BE2C (cell line): Measurements from ENCODE around the gene ANKRD60.

Experiments used
- DNase-seq: peaks from one replicate; pipeline ENCODE4 v3.0.0-alpha.2; 2020
- H3K27me3 ChIP-seq: fragments of 250-450 bp; sonication (Bioruptor Pico); 2 replicates; pipeline ENCODE4 v1.5.1; 2020; ENCODE audit warnings: mild to moderate bottlenecking
- H3K36me3 ChIP-seq: fragments of 250-450 bp; sonication (Bioruptor Pico); 2 replicates; pipeline ENCODE4 v1.5.1; 2020; ENCODE audit warnings: mild to moderate bottlenecking
- H3K4me1 ChIP-seq: fragments of 250-450 bp; sonication (Bioruptor Pico); 2 replicates; pipeline ENCODE4 v1.5.1; 2020
- H3K4me3 ChIP-seq: 2 replicates; pipeline ENCODE4 v1.5.1; 2011; ENCODE audit warnings: low read depth, low read length
- H3K9me3 ChIP-seq: fragments of 250-450 bp; sonication (Bioruptor Pico); 2 replicates; pipeline ENCODE4 v1.5.1; 2020
- TF ChIP-seq, protein P1 (sequence below): IDR thresholded peaks from 2 replicates; pipeline ENCODE4 v1.5.1; 2012; ENCODE audit warnings: mild to moderate bottlenecking, low read depth, low read length

The ANKRD60 gene

GRCh38 chr20:58179083-58179431, 49.4 kb downstream of the ANKRD60 start:
- H3K4me1 ChIP-seq, result peaks cover 14% of the 10 kb centered on the region
- no peak for DNase-seq
- H3K27me3 ChIP-seq, result no peaks in the 10 kb centered on the region; the same call in 1 of the 2 replicates
- no peaks in the 10 kb centered on the region for H3K9me3 ChIP-seq
- H3K4me3 ChIP-seq, result peak overlapping the region; percentile 46
- TF ChIP-seq, protein P1, sequence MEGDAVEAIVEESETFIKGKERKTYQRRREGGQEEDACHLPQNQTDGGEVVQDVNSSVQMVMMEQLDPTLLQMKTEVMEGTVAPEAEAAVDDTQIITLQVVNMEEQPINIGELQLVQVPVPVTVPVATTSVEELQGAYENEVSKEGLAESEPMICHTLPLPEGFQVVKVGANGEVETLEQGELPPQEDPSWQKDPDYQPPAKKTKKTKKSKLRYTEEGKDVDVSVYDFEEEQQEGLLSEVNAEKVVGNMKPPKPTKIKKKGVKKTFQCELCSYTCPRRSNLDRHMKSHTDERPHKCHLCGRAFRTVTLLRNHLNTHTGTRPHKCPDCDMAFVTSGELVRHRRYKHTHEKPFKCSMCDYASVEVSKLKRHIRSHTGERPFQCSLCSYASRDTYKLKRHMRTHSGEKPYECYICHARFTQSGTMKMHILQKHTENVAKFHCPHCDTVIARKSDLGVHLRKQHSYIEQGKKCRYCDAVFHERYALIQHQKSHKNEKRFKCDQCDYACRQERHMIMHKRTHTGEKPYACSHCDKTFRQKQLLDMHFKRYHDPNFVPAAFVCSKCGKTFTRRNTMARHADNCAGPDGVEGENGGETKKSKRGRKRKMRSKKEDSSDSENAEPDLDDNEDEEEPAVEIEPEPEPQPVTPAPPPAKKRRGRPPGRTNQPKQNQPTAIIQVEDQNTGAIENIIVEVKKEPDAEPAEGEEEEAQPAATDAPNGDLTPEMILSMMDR, result no peak
- H3K36me3 ChIP-seq, result no peaks in the 10 kb centered on the region

- no peaks in the 10 kb centered on the region for H3K9me3 ChIP-seq
- no peaks in the 10 kb centered on the region for H3K36me3 ChIP-seq
- TF ChIP-seq, protein P1, result no peak
- H3K4me1 ChIP-seq, result peaks cover 14% of the 10 kb centered on the region
- no peak for DNase-seq
- H3K27me3 ChIP-seq, result no peaks in the 10 kb centered on the region; the same call in 1 of the 2 replicates
- no peak overlapping the region for H3K4me3 ChIP-seq
Measured at GRCh38 chr20:58177799-58178198, 50.7 kb downstream of the ANKRD60 start.

- Histone ChIP-seq H3K4me3 (no peak overlapping the region), H3K36me3 (no peaks in the 10 kb centered on the region), H3K4me1 (peaks cover 14% of the 10 kb centered on the region), H3K9me3 (no peaks in the 10 kb centered on the region), H3K27me3 (no peaks in the 10 kb centered on the region; the same call in 1 of the 2 replicates)
- TF ChIP-seq, protein P1, result no peak
- DNase-seq, result no peak
Measured at GRCh38 chr20:58175836-58176235, 52.6 kb downstream of the ANKRD60 start.

- Histone ChIP-seq H3K9me3 (no peaks in the 10 kb centered on the region), H3K4me3 (peak overlapping the region; percentile 63; the same call in 1 of the 2 replicates), H3K27me3 (no peaks in the 10 kb centered on the region; the same call in 1 of the 2 replicates), H3K36me3 (no peaks in the 10 kb centered on the region), H3K4me1 (peaks cover 14% of the 10 kb centered on the region)
- TF ChIP-seq, protein P1, result 0 out of 2 replicates have a peak, but pooled peaks have one; percentile 15
- no peak for DNase-seq
Measured at GRCh38 chr20:58175425-58175824, 53.0 kb downstream of the ANKRD60 start.

DNA sequence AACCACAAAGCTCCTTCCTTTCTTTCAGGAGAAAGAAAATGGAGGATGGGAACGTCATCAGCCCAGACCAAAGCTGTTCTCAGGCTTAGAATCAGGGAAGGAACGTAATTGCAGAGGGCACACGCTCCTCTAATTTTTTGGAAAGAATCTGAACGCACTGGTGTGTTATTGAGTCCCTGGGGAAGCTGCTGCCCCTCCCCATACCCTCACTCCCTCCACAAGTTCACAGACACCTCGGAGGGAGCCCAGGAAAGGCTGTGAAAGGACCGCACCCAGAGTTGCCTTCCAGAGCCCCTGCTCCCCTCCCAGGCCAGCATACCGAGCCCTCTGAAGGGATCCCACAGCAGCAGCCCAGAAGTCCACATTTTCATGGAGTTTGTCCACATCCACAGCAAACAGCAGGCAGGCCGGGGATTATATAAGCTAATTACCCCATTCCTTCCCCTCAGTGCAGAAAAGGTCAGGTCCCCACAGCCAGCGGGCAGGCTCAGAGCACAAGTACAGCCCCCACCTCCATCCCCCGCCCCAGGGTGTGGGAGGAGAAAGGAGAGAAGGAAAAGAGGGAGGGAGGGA, 53.7 kb downstream of the ANKRD60 start:
- TF ChIP-seq, protein P1, result no peak
- peaks cover 14% of the 10 kb centered on the region for H3K4me1 ChIP-seq
- peak overlapping the region; percentile 63 for H3K4me3 ChIP-seq
- peak; percentile 53 for DNase-seq
- H3K36me3 ChIP-seq, result no peaks in the 10 kb centered on the region
- no peaks in the 10 kb centered on the region; the same call in 1 of the 2 replicates for H3K27me3 ChIP-seq
- H3K9me3 ChIP-seq, result no peaks in the 10 kb centered on the region

- Histone ChIP-seq H3K4me3 (peak overlapping the region; percentile 63), H3K9me3 (no peaks in the 10 kb centered on the region), H3K36me3 (no peaks in the 10 kb centered on the region), H3K27me3 (no peaks in the 10 kb centered on the region), H3K4me1 (peaks cover 12% of the 10 kb centered on the region)
- DNase-seq, result peak; percentile 64
- TF ChIP-seq, protein P1, result no peak
Measured at GRCh38 chr20:58173930-58174707, 54.3 kb downstream of the ANKRD60 start.
